PC-3 (cell line): Measurements from ENCODE around the gene ADRA2A. TPM values are rescaled to one million over a fixed set of nuclear protein-coding genes. Genes with fewer than 3 reads are reported as not detected.

Experiments
- ATAC-seq: fragments of 200-7000 bp; cut with Tn5 transposase; 2 replicates; pipeline ENCODE4 v1.9.1; 2020; ENCODE audit warnings: mild to moderate bottlenecking, moderate library complexity
- BruUV-seq: library from RNA; stranded (reverse); fragments of 400-500 nt; replicated peaks from 2 replicates; lab custom pipeline; 2021; lab: Mats Ljungman, UMichigan
- CTCF ChIA-PET: fragments of 300-600 bp; sonication (Branson Sonifier 250); formaldehyde crosslinking; loops from one replicate; lab custom pipeline; 2022; ENCODE audit warnings: antibody characterized with exemption; lab: Charles Lee
- POLR2A ChIA-PET: fragments of 300-600 bp; sonication (Branson Sonifier 250); formaldehyde crosslinking; loops from one replicate; lab custom pipeline; 2022; ENCODE audit warnings: antibody characterized with exemption; ENCODE audit not compliant: unreplicated experiment; lab: Charles Lee
- DNase-seq: peaks from one replicate; pipeline ENCODE4 v3.0.0-alpha.2; 2015
- H2AFZ ChIP-seq: fragments of 300-600 bp; sonication (generic); 2 replicates; pipeline ENCODE4 v1.6.0; 2016; ENCODE audit warnings: antibody characterized with exemption, low read length
- H3F3A ChIP-seq: fragments of 300-600 bp; sonication (generic); one replicate; pipeline ENCODE4 v1.6.0; 2017; ENCODE audit warnings: antibody characterized with exemption, low read length, control low read depth, mild to moderate bottlenecking; ENCODE audit not compliant: unreplicated experiment
- H3K27ac ChIP-seq: fragments of 300-600 bp; sonication (generic); 2 replicates; pipeline ENCODE4 v1.5.1; 2016; ENCODE audit warnings: mild to moderate bottlenecking, low read length
- H3K27me3 ChIP-seq: fragments of 300-600 bp; sonication (generic); 2 replicates; pipeline ENCODE4 v1.6.1; 2016; ENCODE audit warnings: low read length, mixed read lengths
- H3K36me3 ChIP-seq: fragments of 300-600 bp; sonication (generic); 2 replicates; pipeline ENCODE4 v1.6.1; 2016; ENCODE audit warnings: low read depth, mixed run types, low read length, mixed read lengths
- H3K4me1 ChIP-seq: fragments of 300-600 bp; sonication (generic); 2 replicates; pipeline ENCODE4 v1.5.1; 2016; ENCODE audit warnings: low read length; ENCODE audit not compliant: insufficient read depth
- H3K4me2 ChIP-seq: fragments of 300-600 bp; sonication (generic); 2 replicates; pipeline ENCODE4 v1.6.0; 2016; ENCODE audit warnings: low read length
- H3K4me3 ChIP-seq: fragments of 300-600 bp; sonication (generic); 2 replicates; pipeline ENCODE4 v1.5.1; 2016; ENCODE audit warnings: mild to moderate bottlenecking, low read length, mixed read lengths
- H3K79me2 ChIP-seq: fragments of 300-600 bp; sonication (generic); 2 replicates; pipeline ENCODE4 v1.6.1; 2017; ENCODE audit warnings: low read length, mixed read lengths
- H3K9ac ChIP-seq: fragments of 300-600 bp; sonication (generic); 2 replicates; pipeline ENCODE4 v1.6.0; 2016; ENCODE audit warnings: mild to moderate bottlenecking, low read length
- H3K9me2 ChIP-seq: fragments of 300-600 bp; sonication (generic); replicated peaks from 2 replicates; pipeline ENCODE4 v1.6.1; 2016; ENCODE audit warnings: mixed run types, low read length, mixed read lengths
- H3K9me3 ChIP-seq: fragments of 300-600 bp; sonication (generic); 2 replicates; pipeline ENCODE4 v1.6.1; 2016; ENCODE audit warnings: low read length, mixed read lengths
- H4K20me1 ChIP-seq: fragments of 300-600 bp; sonication (generic); 2 replicates; pipeline ENCODE4 v1.6.1; 2016; ENCODE audit warnings: low read length, mixed read lengths
- EZH2 ChIP-seq: fragments of 300-600 bp; sonication (generic); IDR thresholded peaks from one replicate; pipeline ENCODE4 v1.6.1; 2017; ENCODE audit warnings: antibody characterized with exemption, mild to moderate bottlenecking, low read length; ENCODE audit not compliant: unreplicated experiment
- EZH2phosphoT487 ChIP-seq: fragments of 300-600 bp; sonication (generic); IDR thresholded peaks from 2 replicates; pipeline ENCODE4 v1.6.1; 2018; ENCODE audit warnings: mild to moderate bottlenecking, antibody characterized with exemption, low read length, borderline replicate concordance
- intact Hi-C: fragments of 100-400 bp; cut with micrococcal nuclease; formaldehyde crosslinking; loops from 2 replicates; pipeline ENCODE4 v1.9.0; 2023
- total RNA-seq: library from RNA; depleted of rRNA; stranded (reverse); fragments of >200 nt; gene quantifications from 2 replicates; pipeline ENCODE4 v1.2.3, GENCODE V29; 2014
- TF ChIP-seq, protein P1 (sequence below): fragments of 300-600 bp; sonication (generic); conservative IDR thresholded peaks from 2 replicates; pipeline ENCODE4 v1.5.1; 2017; ENCODE audit warnings: antibody characterized with exemption, low read depth, mild to moderate bottlenecking, low read length

ADRA2A gene
- total RNA-seq, 1 experiment from 2014 or later = not detected

DNA sequence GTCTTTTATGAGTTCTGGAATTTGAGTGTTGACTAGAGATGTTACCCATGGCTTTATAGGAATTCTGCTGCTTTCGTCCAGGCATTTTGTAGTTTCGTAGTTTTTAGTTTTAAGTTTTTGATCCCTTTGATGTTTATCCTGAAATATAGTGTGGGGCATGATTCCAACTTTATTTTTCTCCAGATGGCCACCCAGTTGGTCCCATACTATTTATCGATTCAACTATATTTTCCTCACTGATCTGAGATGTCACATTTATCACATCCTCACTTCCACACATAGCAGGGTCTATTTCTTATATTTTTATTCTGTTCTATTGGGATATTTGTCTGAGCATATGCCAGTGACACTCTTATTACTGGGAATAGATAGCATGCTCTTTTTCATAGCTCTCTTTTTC lies 33.9 kb downstream of the ADRA2A start:
- H3K9me2 ChIP-seq = no peaks in the 10 kb centered on the region
- no peaks in the 10 kb centered on the region for H4K20me1 ChIP-seq
- ATAC-seq (no peak), DNase-seq (no peak)
- H3F3A ChIP-seq = no peaks in the 10 kb centered on the region
- H3K79me2 ChIP-seq = no peaks in the 10 kb centered on the region
- no peak overlapping the region for H3K27ac ChIP-seq
- no peak overlapping the region for H2AFZ ChIP-seq
- H3K4me1 ChIP-seq = no peaks in the 10 kb centered on the region
- no TSS peak for BruUV-seq
- no peaks in the 10 kb centered on the region for H3K9me3 ChIP-seq
- intact Hi-C loops = no loop called here
- ChIA-PET CTCF (no interaction called here), POLR2A (no interaction called here)
- H3K4me3 ChIP-seq = no peak overlapping the region
- H3K36me3 ChIP-seq = no peaks in the 10 kb centered on the region
- H3K27me3 ChIP-seq = no peaks in the 10 kb centered on the region
- H3K4me2 ChIP-seq = no peak overlapping the region
- TF ChIP-seq EZH2phosphoT487 (no peak), EZH2 (no peak)
- TF ChIP-seq, protein P1, sequence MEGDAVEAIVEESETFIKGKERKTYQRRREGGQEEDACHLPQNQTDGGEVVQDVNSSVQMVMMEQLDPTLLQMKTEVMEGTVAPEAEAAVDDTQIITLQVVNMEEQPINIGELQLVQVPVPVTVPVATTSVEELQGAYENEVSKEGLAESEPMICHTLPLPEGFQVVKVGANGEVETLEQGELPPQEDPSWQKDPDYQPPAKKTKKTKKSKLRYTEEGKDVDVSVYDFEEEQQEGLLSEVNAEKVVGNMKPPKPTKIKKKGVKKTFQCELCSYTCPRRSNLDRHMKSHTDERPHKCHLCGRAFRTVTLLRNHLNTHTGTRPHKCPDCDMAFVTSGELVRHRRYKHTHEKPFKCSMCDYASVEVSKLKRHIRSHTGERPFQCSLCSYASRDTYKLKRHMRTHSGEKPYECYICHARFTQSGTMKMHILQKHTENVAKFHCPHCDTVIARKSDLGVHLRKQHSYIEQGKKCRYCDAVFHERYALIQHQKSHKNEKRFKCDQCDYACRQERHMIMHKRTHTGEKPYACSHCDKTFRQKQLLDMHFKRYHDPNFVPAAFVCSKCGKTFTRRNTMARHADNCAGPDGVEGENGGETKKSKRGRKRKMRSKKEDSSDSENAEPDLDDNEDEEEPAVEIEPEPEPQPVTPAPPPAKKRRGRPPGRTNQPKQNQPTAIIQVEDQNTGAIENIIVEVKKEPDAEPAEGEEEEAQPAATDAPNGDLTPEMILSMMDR = no peak
- H3K9ac ChIP-seq = no peak overlapping the region

DNA sequence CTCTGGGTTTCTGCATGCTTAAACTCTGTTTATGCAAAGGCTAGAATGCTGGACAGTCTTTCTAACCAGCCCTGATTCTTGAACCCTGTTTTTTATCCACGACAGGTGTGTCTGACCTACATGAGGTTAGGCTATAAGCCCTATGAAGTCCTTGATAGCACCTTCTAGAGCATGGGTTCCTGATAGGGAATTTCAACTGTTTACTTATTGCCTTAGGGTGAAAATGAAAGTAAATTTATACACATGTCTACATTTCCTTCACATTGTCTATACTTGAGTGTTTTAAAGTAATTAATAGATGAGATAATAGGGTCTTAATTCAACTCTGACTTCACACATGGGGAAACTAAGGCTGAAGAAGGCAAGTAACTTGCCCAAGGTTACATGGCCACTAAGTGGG lies 35.5 kb downstream of the ADRA2A start:
- ChIA-PET CTCF (no interaction called here), POLR2A (no interaction called here)
- no peak for ATAC-seq

DNA sequence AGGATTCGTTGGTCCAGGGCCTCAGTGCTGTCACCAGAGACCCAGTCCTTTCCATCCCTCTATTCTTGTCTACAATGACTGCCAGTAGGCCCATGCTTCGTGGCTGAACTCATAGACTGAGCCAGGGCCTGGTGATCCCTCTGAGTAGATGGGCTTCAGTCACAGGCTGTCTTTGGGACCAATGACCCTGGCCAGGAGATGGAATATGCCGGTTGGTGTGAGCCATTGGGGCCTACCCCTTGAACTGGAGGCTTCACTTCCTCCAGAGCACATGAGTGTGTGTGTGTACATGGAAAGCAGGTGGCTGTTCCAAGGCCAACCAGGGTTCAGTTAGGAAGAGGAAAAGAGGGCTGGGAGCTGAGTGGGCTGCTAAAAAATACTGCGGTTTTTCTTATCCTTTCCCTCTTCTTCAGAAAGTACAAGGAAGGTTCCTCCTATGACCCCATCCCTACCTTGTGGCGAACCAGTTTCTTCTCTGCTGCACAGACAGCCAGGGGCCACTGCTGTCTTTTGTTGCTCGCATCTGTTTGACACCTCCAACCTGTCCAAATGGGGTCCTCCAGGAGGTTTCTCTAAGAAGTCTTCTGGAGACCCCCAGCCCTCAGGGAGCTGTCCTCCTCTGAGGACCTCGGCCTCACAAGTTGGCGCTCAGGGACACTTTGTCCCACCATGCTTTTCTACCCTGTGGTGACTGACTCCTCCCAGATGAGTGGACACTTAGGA lies 36.6 kb downstream of the ADRA2A start:
- ChIA-PET CTCF (no interaction called here), POLR2A (no interaction called here)
- Histone ChIP-seq H2AFZ (no peak overlapping the region), H3K9ac (no peak overlapping the region), H3K4me1 (no peaks in the 10 kb centered on the region), H3K9me3 (no peaks in the 10 kb centered on the region), H3K36me3 (no peaks in the 10 kb centered on the region), H3K4me3 (no peak overlapping the region), H3K27me3 (no peaks in the 10 kb centered on the region), H3K79me2 (no peaks in the 10 kb centered on the region), H4K20me1 (no peaks in the 10 kb centered on the region), H3K4me2 (no peak overlapping the region), H3K9me2 (no peaks in the 10 kb centered on the region), H3F3A (no peaks in the 10 kb centered on the region), H3K27ac (no peak overlapping the region)
- TF ChIP-seq EZH2 (no peak), EZH2phosphoT487 (no peak)
- TF ChIP-seq, protein P1 = no peak
- DNase-seq (no peak), ATAC-seq (no peak)
- no TSS peak for BruUV-seq
- intact Hi-C loops = no loop called here

More for the DNA sequence above, 35.5 kb downstream of the ADRA2A start:
- H4K20me1 ChIP-seq = no peaks in the 10 kb centered on the region
- H2AFZ ChIP-seq = no peak overlapping the region
- no peaks in the 10 kb centered on the region for H3K79me2 ChIP-seq
- no peak for TF ChIP-seq EZH2
- no peak overlapping the region for H3K4me3 ChIP-seq
- H3K9me2 ChIP-seq = no peaks in the 10 kb centered on the region
- no peaks in the 10 kb centered on the region for H3K36me3 ChIP-seq
- DNase-seq = no peak
- no peaks in the 10 kb centered on the region for H3F3A ChIP-seq
- H3K9me3 ChIP-seq = no peaks in the 10 kb centered on the region
- H3K27ac ChIP-seq = no peak overlapping the region
- H3K4me2 ChIP-seq = no peak overlapping the region
- BruUV-seq = no TSS peak
- no peaks in the 10 kb centered on the region for H3K27me3 ChIP-seq
- no peaks in the 10 kb centered on the region for H3K4me1 ChIP-seq
- no peak overlapping the region for H3K9ac ChIP-seq
- intact Hi-C loops = no loop called here
